Measurements from ENCODE around the gene KCNQ1.

DNA sequence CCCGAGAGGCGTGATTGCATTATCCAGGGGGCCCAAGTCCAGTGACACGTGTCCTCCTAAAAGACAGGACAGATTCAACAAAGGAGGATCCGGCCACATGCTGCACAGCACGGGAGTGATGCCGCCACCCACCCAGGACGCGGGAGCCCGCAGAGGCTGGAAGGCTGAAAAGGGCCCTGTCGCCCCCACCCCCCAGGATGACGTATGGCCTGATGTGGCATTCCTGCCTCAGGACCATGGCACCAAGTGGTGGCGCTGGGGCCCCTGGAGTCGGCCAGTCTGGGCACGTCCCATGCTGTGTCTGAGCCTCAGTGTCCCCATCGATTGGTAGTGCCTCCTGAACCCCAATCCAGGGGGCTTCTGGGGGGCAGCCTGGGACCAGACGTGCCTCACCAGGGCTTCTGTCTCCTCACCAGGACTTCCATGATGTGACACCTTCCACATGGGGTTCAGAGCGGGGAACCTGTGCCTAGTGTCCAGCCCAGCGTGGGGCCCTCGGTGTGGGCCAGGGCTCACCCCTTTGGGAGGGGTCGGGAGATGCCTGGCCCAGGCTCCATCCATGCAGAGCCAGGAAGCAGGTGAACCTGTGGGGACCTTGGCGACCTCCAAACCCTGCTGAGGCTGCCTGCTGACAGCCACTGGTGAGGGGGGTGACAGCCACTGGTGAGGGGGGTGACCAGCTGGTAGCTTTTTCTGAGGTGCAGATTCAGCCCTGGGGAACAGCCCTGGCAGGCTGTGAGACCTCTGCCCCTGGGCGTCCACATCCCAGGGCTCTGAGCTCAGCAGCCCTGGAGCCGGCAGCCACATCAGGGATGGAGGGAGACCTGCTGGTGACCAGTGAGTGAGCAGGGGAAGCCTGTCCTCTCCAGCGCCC is 75.3 kb downstream of the KCNQ1 start:
- TF ChIP-seq EZH2 (IDR thresholded peaks at IDR 0.05; ENCODE audit: low read length, missing control alignments) = no peak
- TF ChIP-seq, protein P1, sequence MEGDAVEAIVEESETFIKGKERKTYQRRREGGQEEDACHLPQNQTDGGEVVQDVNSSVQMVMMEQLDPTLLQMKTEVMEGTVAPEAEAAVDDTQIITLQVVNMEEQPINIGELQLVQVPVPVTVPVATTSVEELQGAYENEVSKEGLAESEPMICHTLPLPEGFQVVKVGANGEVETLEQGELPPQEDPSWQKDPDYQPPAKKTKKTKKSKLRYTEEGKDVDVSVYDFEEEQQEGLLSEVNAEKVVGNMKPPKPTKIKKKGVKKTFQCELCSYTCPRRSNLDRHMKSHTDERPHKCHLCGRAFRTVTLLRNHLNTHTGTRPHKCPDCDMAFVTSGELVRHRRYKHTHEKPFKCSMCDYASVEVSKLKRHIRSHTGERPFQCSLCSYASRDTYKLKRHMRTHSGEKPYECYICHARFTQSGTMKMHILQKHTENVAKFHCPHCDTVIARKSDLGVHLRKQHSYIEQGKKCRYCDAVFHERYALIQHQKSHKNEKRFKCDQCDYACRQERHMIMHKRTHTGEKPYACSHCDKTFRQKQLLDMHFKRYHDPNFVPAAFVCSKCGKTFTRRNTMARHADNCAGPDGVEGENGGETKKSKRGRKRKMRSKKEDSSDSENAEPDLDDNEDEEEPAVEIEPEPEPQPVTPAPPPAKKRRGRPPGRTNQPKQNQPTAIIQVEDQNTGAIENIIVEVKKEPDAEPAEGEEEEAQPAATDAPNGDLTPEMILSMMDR (conservative IDR thresholded peaks at IDR 0.05 in 1 of 2, IDR thresholded peaks at IDR 0.05 in 1 of 2; ENCODE audit: low read depth in 1 of 2, low read length in 2 of 2) = no peak

All from fibroblast of lung (primary cell).